Measurements from ENCODE around the gene BORCS5.

The BORCS5 gene

GRCh38 chr12:12365931-12366431 lies 9.1 kb downstream of the BORCS5 start:
- Mint-ChIP-seq H3K27me3 (ENCODE audit: low read depth) (no peaks in the 10 kb centered on the region), H3K4me1 (ENCODE audit: low read depth) (peaks cover 32% of the 10 kb centered on the region), H3K27ac (no peak overlapping the region), H3K9me3 (no peaks in the 10 kb centered on the region), H3K36me3 (ENCODE audit: low read depth) (peaks cover 35% of the 10 kb centered on the region), H3K4me3 (no peak overlapping the region)
- DNase-seq (ENCODE audit: low spot score) = no peak

GRCh38 chr12:12366701-12367481 lies 10.0 kb downstream of the BORCS5 start:
- Mint-ChIP-seq H3K4me3 (no peak overlapping the region), H3K27ac (no peak overlapping the region)

GRCh38 chr12:12367482-12367998 lies 10.7 kb downstream of the BORCS5 start:
- Mint-ChIP-seq H3K27ac (no peak overlapping the region), H3K9me3 (no peaks in the 10 kb centered on the region), H3K36me3 (ENCODE audit: low read depth) (peaks cover 32% of the 10 kb centered on the region)

More at GRCh38 chr12:12366701-12367481, 10.0 kb downstream of the BORCS5 start:
- no peak for DNase-seq (ENCODE audit: low spot score)
- H3K9me3 Mint-ChIP-seq = no peaks in the 10 kb centered on the region
- peaks cover 26% of the 10 kb centered on the region for H3K4me1 Mint-ChIP-seq (ENCODE audit: low read depth)
- peaks cover 34% of the 10 kb centered on the region for H3K36me3 Mint-ChIP-seq (ENCODE audit: low read depth)
- no peaks in the 10 kb centered on the region for H3K27me3 Mint-ChIP-seq (ENCODE audit: low read depth)

GRCh38 chr12:12372946-12373722 lies 16.3 kb downstream of the BORCS5 start:
- DNase-seq (ENCODE audit: low spot score) = no peak
- H3K4me1 Mint-ChIP-seq (ENCODE audit: low read depth) = peaks cover 18% of the 10 kb centered on the region
- no peaks in the 10 kb centered on the region for H3K27me3 Mint-ChIP-seq (ENCODE audit: low read depth)
- H3K27ac Mint-ChIP-seq = no peak overlapping the region
- H3K36me3 Mint-ChIP-seq (ENCODE audit: low read depth) = peaks cover 29% of the 10 kb centered on the region
- H3K9me3 Mint-ChIP-seq = no peaks in the 10 kb centered on the region
- no peak overlapping the region for H3K4me3 Mint-ChIP-seq

More at GRCh38 chr12:12367482-12367998, 10.7 kb downstream of the BORCS5 start:
- H3K27me3 Mint-ChIP-seq (ENCODE audit: low read depth) = no peaks in the 10 kb centered on the region
- H3K4me3 Mint-ChIP-seq = no peak overlapping the region
- no peak for DNase-seq (ENCODE audit: low spot score)
- H3K4me1 Mint-ChIP-seq (ENCODE audit: low read depth) = peaks cover 24% of the 10 kb centered on the region

- H3K9me3 Mint-ChIP-seq = peaks cover 5% of the 10 kb centered on the region
- peaks cover 27% of the 10 kb centered on the region for H3K36me3 Mint-ChIP-seq (ENCODE audit: low read depth)
- DNase-seq (ENCODE audit: low spot score) = no peak
- no peak overlapping the region for H3K4me3 Mint-ChIP-seq
- peaks cover 38% of the 10 kb centered on the region for H3K4me1 Mint-ChIP-seq (ENCODE audit: low read depth)
- peak overlapping the region; percentile 38 for H3K27ac Mint-ChIP-seq
- H3K27me3 Mint-ChIP-seq (ENCODE audit: low read depth) = no peaks in the 10 kb centered on the region
Observed at GRCh38 chr12:12376646-12377448, 20.0 kb downstream of the BORCS5 start.

GRCh38 chr12:12378616-12379015 lies 21.7 kb downstream of the BORCS5 start:
- Mint-ChIP-seq H3K4me3 (no peak overlapping the region), H3K27me3 (ENCODE audit: low read depth) (no peaks in the 10 kb centered on the region), H3K27ac (peak overlapping the region; percentile 73), H3K36me3 (ENCODE audit: low read depth) (peaks cover 29% of the 10 kb centered on the region), H3K4me1 (ENCODE audit: low read depth) (peaks cover 36% of the 10 kb centered on the region), H3K9me3 (peaks cover 10% of the 10 kb centered on the region)
- no peak for DNase-seq (ENCODE audit: low spot score)

GRCh38 chr12:12379831-12380730 lies 23.2 kb downstream of the BORCS5 start:
- peak overlapping the region; percentile 93 for H3K27ac Mint-ChIP-seq
- no peaks in the 10 kb centered on the region for H3K27me3 Mint-ChIP-seq (ENCODE audit: low read depth)
- peaks cover 12% of the 10 kb centered on the region for H3K9me3 Mint-ChIP-seq
- peaks cover 36% of the 10 kb centered on the region for H3K36me3 Mint-ChIP-seq (ENCODE audit: low read depth)
- DNase-seq (ENCODE audit: low spot score) = no peak
- H3K4me1 Mint-ChIP-seq (ENCODE audit: low read depth) = peaks cover 48% of the 10 kb centered on the region
- H3K4me3 Mint-ChIP-seq = peak overlapping the region; percentile 50

- Mint-ChIP-seq H3K9me3 (peaks cover 12% of the 10 kb centered on the region), H3K4me3 (no peak overlapping the region), H3K4me1 (ENCODE audit: low read depth) (peaks cover 51% of the 10 kb centered on the region), H3K36me3 (ENCODE audit: low read depth) (peaks cover 38% of the 10 kb centered on the region), H3K27ac (peak overlapping the region; percentile 49), H3K27me3 (ENCODE audit: low read depth) (no peaks in the 10 kb centered on the region)
- DNase-seq (ENCODE audit: low spot score) = no peak
Observed at GRCh38 chr12:12380949-12381593, 24.2 kb downstream of the BORCS5 start.

- Mint-ChIP-seq H3K4me3 (no peak overlapping the region), H3K9me3 (peaks cover 12% of the 10 kb centered on the region), H3K4me1 (ENCODE audit: low read depth) (peaks cover 46% of the 10 kb centered on the region), H3K36me3 (ENCODE audit: low read depth) (peaks cover 35% of the 10 kb centered on the region), H3K27me3 (ENCODE audit: low read depth) (no peaks in the 10 kb centered on the region), H3K27ac (no peak overlapping the region)
- DNase-seq (ENCODE audit: low spot score) = no peak
Observed at GRCh38 chr12:12381982-12382381, 25.1 kb downstream of the BORCS5 start.

GRCh38 chr12:12384571-12385340 lies 27.9 kb downstream of the BORCS5 start:
- H3K27me3 Mint-ChIP-seq (ENCODE audit: low read depth) = no peaks in the 10 kb centered on the region
- H3K4me1 Mint-ChIP-seq (ENCODE audit: low read depth) = peaks cover 48% of the 10 kb centered on the region
- H3K9me3 Mint-ChIP-seq = peaks cover 12% of the 10 kb centered on the region
- peak; percentile 62 for DNase-seq (ENCODE audit: low spot score)
- H3K36me3 Mint-ChIP-seq (ENCODE audit: low read depth) = peaks cover 39% of the 10 kb centered on the region
- H3K4me3 Mint-ChIP-seq = peak overlapping the region; percentile 74
- peak overlapping the region; percentile 98 for H3K27ac Mint-ChIP-seq

- H3K36me3 Mint-ChIP-seq (ENCODE audit: low read depth) = peaks cover 39% of the 10 kb centered on the region
- H3K27me3 Mint-ChIP-seq (ENCODE audit: low read depth) = no peaks in the 10 kb centered on the region
- peaks cover 4% of the 10 kb centered on the region for H3K9me3 Mint-ChIP-seq
- H3K4me1 Mint-ChIP-seq (ENCODE audit: low read depth) = peaks cover 46% of the 10 kb centered on the region
- no peak for DNase-seq (ENCODE audit: low spot score)
- H3K27ac Mint-ChIP-seq = peak overlapping the region; percentile 76
- H3K4me3 Mint-ChIP-seq = peak overlapping the region; percentile 59
Observed at GRCh38 chr12:12387501-12387900, 30.6 kb downstream of the BORCS5 start.

GRCh38 chr12:12392413-12392812 lies 35.5 kb downstream of the BORCS5 start:
- peaks cover 26% of the 10 kb centered on the region for H3K36me3 Mint-ChIP-seq (ENCODE audit: low read depth)
- H3K4me1 Mint-ChIP-seq (ENCODE audit: low read depth) = peaks cover 32% of the 10 kb centered on the region
- H3K4me3 Mint-ChIP-seq = no peak overlapping the region
- DNase-seq (ENCODE audit: low spot score) = no peak
- no peaks in the 10 kb centered on the region for H3K27me3 Mint-ChIP-seq (ENCODE audit: low read depth)
- no peak overlapping the region for H3K27ac Mint-ChIP-seq
- no peaks in the 10 kb centered on the region for H3K9me3 Mint-ChIP-seq
